ENCODE measurements around the gene HDAC4.
"Not testable (repeated sequence)": the region's sequence is repeated elsewhere in the genome, so short reads cannot be mapped to it uniquely, and the experiment has no call there.

HDAC4 gene

DNA sequence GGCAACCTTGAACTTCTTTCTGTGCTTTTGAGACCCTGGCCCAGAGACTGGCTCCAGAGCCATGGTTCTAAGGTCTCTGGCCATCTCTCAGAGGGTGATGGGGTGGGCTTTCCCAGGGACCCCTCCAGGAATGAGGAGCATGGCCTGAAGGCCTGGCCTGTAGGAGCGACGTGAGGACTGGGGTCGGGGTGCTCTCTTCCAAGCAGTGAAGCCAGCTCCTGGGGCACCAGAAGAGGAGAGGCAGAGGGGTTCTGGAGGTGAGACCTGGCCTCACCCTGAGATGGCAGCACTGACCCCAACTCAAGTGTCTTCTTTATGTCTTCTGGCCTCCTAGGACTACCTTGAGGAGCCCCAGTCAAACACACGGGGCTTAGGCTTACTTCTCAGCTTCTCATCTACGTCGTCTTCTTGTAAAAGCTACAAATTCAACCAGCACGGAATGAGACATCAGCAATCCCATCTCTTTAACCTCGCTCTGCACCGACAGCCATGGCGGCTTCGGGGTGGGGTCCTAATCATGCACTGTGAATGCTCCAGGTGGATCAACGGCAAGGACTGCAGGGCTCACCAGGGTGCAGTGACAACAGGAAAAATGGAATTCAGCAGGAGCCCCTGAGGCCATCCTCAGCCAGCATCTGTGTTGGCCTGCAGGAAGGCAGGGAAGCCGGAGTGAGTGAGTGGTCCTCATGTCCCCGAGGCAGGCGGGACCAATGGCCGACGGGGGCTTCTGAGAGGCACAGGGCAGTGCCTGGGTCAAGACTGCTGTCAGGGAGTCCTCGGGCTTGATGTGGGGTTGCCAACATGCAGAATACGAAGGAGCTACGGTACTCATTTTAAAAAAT lies 214.1 kb downstream of the HDAC4 start:
- no peak for DNase-seq (ENCODE audit: low spot score)

DNA sequence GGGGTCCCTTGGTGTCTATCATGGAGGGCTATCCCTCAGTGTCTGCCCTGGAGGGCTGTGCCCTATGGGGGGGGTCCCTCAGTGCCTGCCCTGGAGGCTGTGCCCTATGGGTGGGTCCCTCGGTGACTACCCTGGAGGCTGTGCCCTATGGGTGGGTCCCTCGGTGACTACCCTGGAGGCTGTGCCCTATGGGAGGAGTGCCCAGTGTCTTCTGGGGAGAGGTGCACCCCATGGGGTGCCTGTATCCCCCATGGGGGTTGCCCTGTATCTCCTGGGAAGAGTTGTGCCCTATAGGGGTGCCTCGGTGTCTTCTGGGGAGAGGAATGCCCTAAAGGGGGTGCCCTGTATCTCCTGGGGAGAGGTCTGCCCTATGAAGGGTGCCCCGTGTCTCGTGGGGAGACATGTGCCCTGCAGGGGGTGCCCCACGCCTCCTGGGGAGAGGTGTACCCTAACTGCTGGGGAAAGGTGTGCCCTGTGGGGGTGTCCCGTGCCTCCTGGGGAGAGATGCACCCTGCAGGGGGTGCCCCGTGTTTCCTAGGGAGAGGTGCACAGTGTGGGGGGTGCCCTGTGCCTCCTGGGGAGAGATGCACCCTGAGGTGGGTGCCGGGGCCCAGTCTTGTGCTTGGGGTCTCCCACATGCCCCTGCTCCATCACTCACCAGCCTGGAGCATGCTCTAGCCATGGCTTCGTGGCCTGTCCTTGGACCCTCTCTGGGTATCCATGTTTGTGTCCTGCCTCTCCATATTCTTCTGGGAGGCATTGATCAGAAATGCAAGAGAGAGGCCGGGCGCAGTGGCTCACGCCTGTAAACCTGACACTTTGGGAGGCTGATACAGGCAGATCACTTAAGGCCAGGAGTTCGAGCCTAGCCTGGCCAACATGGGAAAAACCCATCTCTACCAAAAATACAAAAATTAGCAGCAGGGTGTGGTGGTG lies 215.6 kb downstream of the HDAC4 start:
- DNase-seq (ENCODE audit: low spot score), result no peak

DNA sequence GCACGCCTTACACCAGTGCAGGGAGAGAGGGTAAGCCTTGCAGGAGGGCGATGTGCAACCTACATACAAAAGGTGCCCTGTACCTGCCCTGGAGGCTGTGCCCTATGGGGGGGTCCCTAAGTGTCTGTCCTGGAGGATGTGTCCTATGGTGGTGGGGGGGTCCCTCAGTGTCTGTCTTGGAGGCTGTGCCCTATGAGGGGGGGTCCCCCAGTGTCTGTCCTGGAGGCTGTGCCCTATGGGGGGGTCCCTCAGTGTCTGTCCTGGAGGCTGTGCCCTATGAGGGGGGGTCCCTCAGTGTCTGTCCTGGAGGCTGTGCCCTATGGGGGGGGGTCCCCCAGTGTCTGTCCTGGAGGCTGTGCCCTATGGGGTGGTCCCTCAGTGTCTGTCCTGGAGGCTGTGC lies 216.6 kb downstream of the HDAC4 start:
- DNase-seq (ENCODE audit: low spot score), result no peak

DNA sequence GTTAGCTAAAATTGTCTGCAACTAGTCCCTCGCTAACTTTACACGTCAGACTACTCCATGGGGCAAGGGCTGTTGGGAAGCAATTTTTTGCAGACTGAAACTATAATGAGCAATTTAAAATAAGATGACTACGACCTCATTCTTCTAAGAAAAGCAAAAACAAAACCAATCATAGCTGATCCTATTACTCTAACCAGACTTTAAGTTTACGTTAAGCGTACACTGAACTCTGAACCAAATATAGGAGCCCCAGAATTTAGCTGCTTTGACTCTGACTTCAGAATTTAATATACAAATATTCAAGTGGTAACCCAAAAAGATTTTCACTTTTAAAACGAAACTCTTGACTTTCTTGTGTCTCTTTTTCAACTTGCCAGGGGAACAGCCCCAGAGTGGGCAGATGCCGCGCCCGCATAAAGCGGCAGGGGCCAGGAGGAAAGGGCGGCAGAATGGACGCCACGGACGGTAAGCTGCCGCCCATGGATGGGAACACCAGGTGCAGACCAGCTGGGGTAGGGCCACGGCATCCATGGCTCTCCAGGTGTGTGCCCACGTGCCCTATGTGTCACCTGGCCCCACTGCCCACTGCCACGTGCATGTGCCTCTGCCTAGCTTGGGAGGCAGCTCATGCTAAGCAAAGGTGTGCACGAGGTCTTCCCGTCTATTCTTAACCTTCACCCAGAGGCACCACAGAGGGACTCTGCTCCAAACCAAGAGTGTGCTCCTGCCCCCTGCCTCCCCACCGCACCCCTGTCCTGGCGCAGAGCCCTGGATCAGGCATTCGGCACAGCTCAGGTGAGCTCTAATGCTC lies 217.6 kb downstream of the HDAC4 start:
- no peak for DNase-seq (ENCODE audit: low spot score)

DNA sequence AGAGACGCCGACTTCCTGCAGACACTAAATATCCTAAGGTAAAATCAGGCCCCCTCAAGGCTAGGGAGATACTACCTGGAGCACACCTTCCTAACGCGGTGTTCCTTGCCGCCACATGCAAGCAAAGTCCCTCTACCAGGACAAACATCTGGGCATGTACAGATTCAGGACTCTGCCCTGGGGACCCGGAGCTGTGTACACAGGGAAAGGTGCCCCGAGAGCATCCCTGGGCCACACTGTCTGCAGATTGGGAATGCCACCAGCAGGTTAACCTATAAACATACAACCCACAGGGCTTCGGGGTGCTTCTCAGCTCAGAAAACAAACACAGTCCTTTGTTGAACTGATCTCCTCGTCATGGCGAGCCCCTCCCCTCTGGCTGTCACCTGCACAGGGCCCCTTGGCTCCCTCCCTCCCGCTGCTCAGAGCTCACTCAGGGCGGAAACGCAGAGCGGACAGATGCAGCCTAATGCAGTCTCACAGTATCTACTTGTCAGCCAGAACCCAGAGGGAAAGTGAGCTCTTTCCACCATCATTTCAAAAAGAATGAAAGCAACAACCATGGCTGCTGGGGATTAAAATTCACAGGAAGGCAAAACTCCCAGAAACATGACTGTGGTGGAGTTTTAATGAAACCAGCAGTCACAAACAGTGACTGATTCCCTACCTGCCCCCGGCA lies 218.8 kb downstream of the HDAC4 start:
- DNase-seq (ENCODE audit: low spot score), result no peak

DNA sequence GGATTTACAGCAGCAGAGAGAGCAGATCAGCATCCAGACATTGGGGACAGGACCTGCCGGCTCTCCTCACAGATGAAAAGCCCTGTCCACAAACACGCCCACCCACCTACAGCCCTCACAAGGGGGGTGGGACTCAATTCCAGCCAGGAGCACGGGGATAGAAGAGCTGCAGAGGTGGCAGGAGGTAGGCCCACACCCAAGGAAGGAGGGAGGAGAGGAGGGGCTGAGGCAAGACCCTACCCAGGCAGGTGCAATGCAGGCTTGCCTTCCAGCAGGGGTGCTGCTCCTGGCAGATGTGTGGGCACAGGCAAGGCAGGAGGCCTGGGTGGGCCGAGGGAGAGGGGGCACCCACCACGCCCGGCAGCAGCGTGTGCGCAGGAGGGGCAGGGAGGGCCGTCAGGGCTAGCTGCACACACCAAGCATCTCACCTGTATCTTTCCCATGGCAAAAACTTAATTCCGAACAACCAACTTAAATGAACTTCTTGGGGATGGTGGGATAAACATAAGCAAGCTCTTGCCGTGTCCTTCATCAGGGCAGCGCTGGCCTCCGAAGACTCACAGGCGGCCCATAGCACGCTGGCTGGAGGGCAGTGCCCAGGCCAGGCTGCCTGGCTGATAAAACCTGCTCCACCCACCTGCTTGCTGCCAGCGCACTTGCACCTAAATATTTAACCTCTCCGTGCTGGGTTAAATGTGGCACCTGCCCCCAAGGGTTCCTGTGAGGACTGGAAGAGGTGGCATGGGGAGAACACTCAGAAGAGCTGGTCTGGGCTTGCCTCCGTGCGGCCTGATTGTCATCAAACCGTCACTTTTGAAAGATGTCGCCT lies 219.5 kb downstream of the HDAC4 start:
- DNase-seq (ENCODE audit: low spot score), result no peak

DNA sequence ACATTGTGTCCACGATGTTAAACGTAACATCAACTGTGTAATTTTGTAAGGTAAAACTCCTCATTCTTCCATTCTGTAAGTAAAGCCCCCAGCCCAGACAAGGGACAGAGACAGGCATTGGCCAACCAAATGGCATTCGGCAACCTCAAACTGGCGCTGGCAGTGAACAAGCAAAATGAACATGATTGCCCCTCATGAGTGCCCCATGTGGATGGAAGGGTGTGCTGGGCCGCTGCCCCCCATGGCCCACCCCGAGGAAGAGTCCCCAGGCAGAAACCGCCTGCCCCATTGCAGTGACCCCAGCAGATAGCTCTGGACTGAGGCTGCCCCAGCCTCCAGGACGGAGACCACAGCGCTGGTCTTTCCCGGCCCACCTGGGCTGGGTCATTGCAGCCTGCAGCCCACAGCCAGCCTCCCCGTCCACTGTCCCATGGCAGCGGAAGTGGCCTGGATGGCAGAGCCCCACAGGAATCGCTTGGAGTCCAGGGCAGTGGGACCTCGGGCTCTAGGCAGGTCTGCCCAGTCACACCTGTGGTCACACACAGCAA lies 220.2 kb downstream of the HDAC4 start:
- DNase-seq (ENCODE audit: low spot score), result no peak

DNA sequence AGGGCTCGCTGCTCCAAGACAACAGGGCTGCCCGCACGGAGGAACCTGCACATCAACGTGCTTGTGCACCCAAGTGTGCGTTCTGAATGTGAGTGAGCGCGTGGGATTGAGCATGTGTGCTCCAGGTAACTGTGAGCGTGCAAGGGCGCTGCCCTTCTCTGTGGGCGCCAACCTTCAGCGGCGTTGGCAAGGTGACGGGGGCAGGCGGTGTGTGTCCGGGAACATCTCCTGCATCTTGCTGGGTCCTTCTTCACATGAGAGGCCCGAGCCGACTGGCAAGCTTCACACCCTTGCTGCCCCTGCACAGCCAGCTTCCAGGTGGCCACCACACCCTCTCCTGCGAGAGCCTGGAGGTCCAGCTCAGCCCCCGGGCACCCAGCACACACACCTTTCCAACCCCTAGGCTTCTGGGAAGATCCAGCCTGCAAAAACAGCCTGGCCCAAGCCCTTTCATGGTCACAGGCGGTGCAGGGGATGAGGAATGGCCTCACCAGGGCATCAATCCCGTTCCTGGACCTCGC lies 220.9 kb downstream of the HDAC4 start:
- no peak for DNase-seq (ENCODE audit: low spot score)

DNA sequence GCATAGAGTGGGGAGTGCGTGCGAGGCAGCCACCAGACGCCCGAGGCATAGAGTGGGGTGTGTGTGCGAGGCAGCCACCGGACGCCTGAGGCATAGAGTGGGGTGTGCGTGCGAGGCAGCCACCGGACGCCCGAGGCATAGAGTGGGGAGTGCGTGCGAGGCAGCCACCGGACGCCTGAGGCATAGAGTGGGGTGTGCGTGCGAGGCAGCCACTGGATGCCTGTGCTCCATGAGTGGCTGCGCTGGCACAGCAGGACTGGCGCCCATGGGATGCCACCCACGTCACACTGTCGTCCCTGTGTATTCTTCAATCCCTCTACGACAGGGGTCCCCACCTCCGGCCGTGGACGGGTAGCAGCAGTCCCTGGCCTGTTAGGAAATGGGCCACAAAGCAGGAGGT lies 221.9 kb downstream of the HDAC4 start:
- DNase-seq (ENCODE audit: low spot score), result no peak

DNA sequence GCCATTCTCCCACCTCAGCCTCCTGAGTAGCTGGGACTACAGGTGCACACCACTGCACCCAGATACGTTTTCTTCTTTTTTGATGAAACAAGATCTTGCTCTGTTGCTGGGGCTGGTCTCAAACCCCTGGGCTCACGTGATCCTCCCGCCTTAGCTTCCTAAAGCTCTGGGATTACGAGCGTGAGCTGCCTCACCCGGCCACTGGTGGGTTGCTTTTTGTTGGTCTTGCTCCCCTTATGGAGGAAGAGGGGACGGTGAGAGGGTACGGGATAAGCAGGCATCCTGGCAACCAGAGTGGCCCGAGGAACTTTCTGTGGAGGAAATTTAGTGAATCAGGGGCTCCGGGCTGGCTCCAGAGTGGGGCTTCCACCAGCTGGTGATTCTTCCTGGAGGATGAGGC lies 222.3 kb downstream of the HDAC4 start:
- DNase-seq (ENCODE audit: low spot score), result no peak

DNA sequence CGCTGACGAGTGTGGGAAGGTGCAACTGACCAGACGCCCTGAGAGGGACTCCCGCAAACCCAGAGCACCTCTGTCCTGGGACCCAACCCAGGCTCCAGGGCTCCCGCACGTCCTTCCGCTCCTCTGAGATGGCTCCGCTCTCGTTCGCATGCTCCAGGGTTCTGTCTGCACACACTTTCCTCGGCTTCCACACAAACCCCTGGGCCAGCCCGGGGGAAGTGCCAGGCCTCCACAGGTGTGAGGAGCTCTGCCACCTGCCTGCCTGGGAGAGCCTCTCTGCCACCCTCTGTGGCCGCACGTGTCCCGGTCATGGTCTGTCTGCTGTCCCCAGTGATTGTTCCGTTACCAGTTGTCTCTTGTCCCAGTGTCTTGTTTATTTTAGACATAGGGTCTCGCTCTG lies 222.9 kb downstream of the HDAC4 start:
- DNase-seq (ENCODE audit: low spot score), result no peak

DNA sequence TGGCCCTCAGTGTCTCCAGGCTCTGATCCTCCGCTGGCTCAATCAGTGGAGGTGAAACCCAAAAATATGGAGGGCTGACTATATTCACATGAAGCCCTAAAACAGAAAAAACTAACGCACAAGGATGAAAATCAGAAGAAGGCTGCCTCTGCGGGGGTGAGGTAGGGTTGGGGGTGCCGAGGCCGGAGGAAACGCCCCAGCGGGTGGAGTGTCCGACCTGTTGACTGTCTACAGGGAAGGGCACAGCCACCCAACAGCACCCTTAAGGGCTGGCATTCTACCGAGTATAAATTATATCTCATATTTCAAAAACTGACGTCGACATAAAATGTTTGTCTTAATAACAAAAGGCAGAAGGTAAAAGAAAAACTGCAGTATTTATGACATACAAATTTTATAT lies 223.5 kb downstream of the HDAC4 start:
- DNase-seq (ENCODE audit: low spot score), result no peak

DNA sequence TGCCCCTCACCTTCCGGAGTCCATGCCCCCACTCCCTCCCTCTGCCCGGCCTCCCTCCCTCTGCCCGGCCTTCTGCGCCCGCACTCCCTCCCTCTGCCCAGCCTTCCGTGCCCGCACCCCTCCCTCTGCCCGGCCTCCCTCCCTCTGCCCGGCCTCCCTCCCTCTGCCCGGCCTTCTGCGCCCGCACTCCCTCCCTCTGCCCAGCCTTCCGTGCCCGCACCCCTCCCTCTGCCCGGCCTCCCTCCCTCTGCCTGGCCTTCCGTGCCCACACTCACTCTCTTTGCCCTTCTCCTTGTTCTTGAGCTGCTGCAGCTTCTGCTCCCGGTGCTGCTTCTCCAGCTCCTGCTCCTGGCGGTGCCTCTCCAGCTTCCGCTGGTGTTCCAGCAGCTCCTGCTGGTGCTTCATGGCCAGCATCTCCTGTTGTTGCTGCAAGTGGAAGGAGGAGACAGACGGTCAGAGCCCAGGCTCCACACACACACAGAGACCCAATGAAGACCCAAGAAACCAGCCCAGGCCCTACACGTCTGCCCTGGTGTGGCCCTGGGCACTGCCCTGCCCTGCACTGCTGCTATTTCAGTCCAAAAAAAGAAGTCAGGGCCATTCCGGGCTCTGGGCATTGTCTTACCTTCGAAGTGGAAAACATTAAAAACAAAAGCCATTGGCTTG lies 224.5 kb downstream of the HDAC4 start:
- not testable (repeated sequence) for DNase-seq (ENCODE audit: low spot score)

DNA sequence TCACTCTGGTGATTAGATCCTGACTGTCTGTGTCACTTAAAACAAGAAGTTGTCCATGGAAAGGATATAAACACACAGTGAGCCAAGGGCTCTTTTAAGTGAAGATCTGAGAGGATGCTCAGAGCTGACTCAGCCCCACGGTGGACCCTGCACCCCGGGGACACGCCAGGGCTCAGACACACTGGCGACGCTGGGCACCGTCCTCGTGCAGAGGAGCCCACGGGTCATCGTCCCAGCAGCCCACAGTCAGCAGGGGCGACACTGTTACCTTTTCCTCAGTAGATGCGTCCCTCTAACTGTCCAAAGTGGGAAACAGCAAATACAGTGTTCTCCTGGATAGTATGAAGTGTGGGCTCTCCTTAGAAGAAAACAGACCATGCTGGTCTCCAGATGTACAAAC lies 225.6 kb downstream of the HDAC4 start:
- DNase-seq (ENCODE audit: low spot score), result no peak

DNA sequence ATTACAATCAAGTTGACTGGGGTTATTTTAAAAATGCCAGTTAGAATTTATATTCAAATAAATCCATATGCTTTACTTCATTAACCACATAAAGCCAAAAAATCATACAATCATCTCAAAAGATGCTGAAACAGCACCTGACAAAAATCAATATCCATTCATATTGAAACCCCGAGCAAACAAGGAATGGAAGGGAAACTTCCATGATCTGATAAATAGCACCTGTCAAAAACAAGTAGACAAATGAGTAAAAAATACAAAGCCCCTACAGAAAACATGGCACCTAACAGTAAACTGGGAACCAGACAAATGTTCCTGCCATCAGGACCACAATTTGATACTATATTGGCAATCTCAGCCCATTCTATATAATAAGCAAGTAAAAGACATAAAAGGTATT lies 227.5 kb downstream of the HDAC4 start:
- DNase-seq (ENCODE audit: low spot score), result no peak

DNA sequence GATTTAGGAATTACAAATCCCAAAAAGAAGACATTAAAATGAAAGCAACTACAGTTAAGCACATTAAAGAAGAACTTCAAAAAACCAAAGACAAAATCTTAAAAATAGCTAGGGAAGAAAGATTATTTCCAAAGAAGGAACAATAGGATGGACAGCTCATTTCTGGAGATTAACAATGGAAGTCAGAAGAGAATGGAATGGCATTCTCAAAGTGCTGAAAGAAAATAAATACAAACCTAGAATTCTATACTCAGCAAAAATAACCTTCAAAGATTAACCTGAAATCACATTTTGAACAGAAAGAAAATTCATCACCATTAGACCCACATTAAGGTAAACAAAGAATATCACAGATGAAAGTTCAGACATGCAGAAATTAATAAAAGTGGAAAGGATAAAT lies 229.2 kb downstream of the HDAC4 start:
- DNase-seq (ENCODE audit: low spot score), result no peak

DNA sequence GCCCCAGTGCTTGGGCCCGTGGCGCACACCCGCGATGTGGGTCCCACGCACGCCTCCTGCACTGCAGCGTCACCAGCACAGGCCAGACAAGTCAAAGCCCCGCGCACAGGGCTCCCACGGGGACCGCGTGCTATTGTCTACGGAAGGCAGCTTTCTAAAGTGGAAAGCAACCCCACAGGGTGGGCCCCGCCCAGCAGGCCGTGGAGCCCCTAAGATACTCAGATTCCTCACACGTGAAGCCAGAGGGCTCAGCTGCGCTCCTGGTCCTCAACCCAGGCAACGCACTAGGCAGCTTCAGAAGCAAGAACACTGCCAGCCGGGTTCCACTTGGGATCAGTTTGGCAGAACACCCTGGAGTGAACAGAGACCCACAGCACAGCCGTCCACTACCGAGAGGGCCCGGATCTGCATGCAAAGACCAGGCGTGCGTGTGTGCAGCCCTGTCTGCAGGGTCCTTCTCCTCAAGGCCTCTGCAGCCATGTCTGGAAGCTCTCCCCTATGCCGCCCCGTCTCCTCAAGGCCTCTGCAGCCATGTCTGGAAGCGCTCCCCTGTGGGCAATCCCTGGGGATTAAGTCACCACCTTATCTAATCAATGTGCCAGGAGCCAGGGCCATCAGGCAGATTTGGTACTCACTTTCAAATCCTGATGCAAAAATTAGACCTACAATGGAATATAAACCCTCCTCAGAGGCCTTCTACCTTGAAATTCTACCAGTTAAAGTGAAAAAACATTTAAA lies 231.3 kb downstream of the HDAC4 start:
- DNase-seq (ENCODE audit: low spot score), result no peak

DNA sequence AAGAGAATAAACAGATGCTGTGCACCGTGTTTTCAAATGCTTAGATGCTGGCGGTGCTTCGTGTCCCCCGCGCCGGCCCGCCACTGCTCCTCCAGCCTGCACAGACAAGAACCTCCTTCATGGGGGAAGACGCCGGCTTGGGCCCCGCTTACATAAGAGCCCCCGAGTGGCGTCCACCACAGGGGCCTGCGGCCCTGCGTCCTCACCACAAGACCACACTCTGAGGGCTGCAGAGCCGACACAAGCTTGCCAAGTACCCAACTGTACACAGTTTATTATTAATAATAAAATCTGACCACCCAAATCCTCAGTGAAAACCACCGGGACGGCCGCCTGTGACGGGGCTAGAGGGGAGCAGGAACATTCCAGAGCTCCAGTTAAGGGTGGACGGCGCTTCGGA lies 232.2 kb downstream of the HDAC4 start:
- no peak for DNase-seq (ENCODE audit: low spot score)
